ENCODE data around the gene RPS16. TPM values are rescaled to one million over a fixed set of nuclear protein-coding genes. Genes with fewer than 3 reads are reported as not detected.

RPS16 gene
- total and polyA plus RNA-seq, 7 donors: 1,186 to 3,255 (median 1,958) TPM

- H3K4me1 ChIP-seq: peaks cover 5% of the 10 kb centered on the region
- peaks cover 9 to 92% of the 10 kb centered on the region in 2 donors for H3K36me3 ChIP-seq (ENCODE audit: insufficient read depth in 1 of 2, low read depth in 1 of 2)
- H3K4me3 ChIP-seq: no peak overlapping the region
- TF ChIP-seq CTCF (IDR thresholded peaks at IDR 0.05): no peak
- no peaks in the 10 kb centered on the region for H3K27me3 ChIP-seq (ENCODE audit: insufficient read depth in 3 of 3, low read length in 2 of 3)
- 68 to 82% (median 72%) methylated on average over 20 of the region's 20 CpGs for WGBS, 3 donors
- ATAC-seq: no peak
- no peak overlapping the region for H3K27ac ChIP-seq
- H3K9me3 ChIP-seq: no peaks in the 10 kb centered on the region
- intact Hi-C loops (cut with DNase I): no loop called here
- no peak for DNase-seq
Measured at GRCh38 chr19:39385629-39386411, 49.9 kb downstream of the RPS16 start.

GRCh38 chr19:39384839-39385568 lies 50.7 kb downstream of the RPS16 start:
- WGBS, 3 donors: 65% methylated on average over 9 of the region's 9 CpGs
- intact Hi-C loops (cut with DNase I): loop anchor here in 1 of 2 donors (5.0 kb wide), 1 partner anchor 32 kb away; no protein-coding TSS in a partner anchor
- Histone ChIP-seq H3K9me3 (no peaks in the 10 kb centered on the region), H3K27ac (no peak overlapping the region), H3K4me1 (peaks cover 2% of the 10 kb centered on the region), H3K27me3 (ENCODE audit: insufficient read depth in 3 of 3, low read length in 2 of 3) (no peaks in the 10 kb centered on the region), H3K4me3 (no peak overlapping the region), H3K36me3 (ENCODE audit: insufficient read depth in 1 of 2, low read depth in 1 of 2) (peaks cover 14 to 100% of the 10 kb centered on the region in 2 donors)
- DNase-seq (no peak), ATAC-seq (peak in 2 of 4 donors; percentile 11 to 27)
- TF ChIP-seq CTCF (IDR thresholded peaks at IDR 0.05): no peak

Other genes starting within 250 kb of the RPS16 start
- under 1 TPM in 1 of 4 donors, not detected in 3; 0.13 TPM for gene NCCRP1, start 239.0 kb downstream of the RPS16 start, total RNA-seq
- under 1 TPM in 1 of 3 donors, not detected in 2; 0.13 TPM for gene NCCRP1, start 239.0 kb downstream of the RPS16 start, polyA plus RNA-seq
- gene SYCN, start 231.7 kb downstream of the RPS16 start, total RNA-seq: 1 to 10 TPM in 1 of 4 donors, not detected in 3; 1.3 TPM
- gene SYCN, start 231.7 kb downstream of the RPS16 start, polyA plus RNA-seq: not detected
- gene IFNL3, start 190.9 kb downstream of the RPS16 start, total RNA-seq: not detected
- gene IFNL3, start 190.9 kb downstream of the RPS16 start, polyA plus RNA-seq: not detected
- gene IFNL4, start 187.1 kb downstream of the RPS16 start, total RNA-seq: not detected
- not detected for gene IFNL4, start 187.1 kb downstream of the RPS16 start, polyA plus RNA-seq
- gene IFNL2, start 167.6 kb downstream of the RPS16 start, total RNA-seq: not detected
- gene IFNL2, start 167.6 kb downstream of the RPS16 start, polyA plus RNA-seq: not detected
- gene IFNL1, start 139.5 kb downstream of the RPS16 start, total RNA-seq: not detected
- gene IFNL1, start 139.5 kb downstream of the RPS16 start, polyA plus RNA-seq: not detected
- under 1 TPM in 3 of 4 donors, not detected in 1; 0.07 to 0.24 (median 0.08) TPM for gene LRFN1, start 115.1 kb downstream of the RPS16 start, total RNA-seq
- gene LRFN1, start 115.1 kb downstream of the RPS16 start, polyA plus RNA-seq: under 1 TPM; 0.04 to 0.08 (median 0.08) TPM
- 10 to 100 TPM in 2 of 4 donors, 1 to 10 TPM in 2; 7.6 to 13.0 (median 10.9) TPM for gene GMFG, start 99.9 kb downstream of the RPS16 start, total RNA-seq
- 10 to 100 TPM in 2 of 3 donors, 1 to 10 TPM in 1; 6.3 to 15.9 (median 10.5) TPM for gene GMFG, start 99.9 kb downstream of the RPS16 start, polyA plus RNA-seq
- 10 to 100 TPM; 34.7 to 66.4 (median 51.7) TPM for gene SAMD4B, start 93.5 kb downstream of the RPS16 start, total RNA-seq
- 10 to 100 TPM; 42.0 to 97.5 (median 58.4) TPM for gene SAMD4B, start 93.5 kb downstream of the RPS16 start, polyA plus RNA-seq
- gene PAF1, start 44.8 kb downstream of the RPS16 start, total RNA-seq: 10 to 100 TPM; 33.7 to 38.0 (median 34.6) TPM
- gene PAF1, start 44.8 kb downstream of the RPS16 start, polyA plus RNA-seq: 10 to 100 TPM; 34.1 to 58.0 (median 37.6) TPM
- gene MED29, start 44.6 kb downstream of the RPS16 start, total RNA-seq: 10 to 100 TPM; 25.0 to 33.6 (median 30.2) TPM
- gene MED29, start 44.6 kb downstream of the RPS16 start, polyA plus RNA-seq: 10 to 100 TPM; 25.0 to 51.7 (median 26.9) TPM
- 100 to 1,000 TPM in 3 of 4 donors, 10 to 100 TPM in 1; 32.1 to 391 (median 184) TPM for gene ZFP36, start 29.1 kb downstream of the RPS16 start, total RNA-seq
- gene ZFP36, start 29.1 kb downstream of the RPS16 start, polyA plus RNA-seq: 100 to 1,000 TPM in 1 of 3 donors, 10 to 100 TPM in 2; 80.8 to 178 (median 83.3) TPM
- 1 to 10 TPM; 6.8 to 8.0 (median 7.4) TPM for gene PLEKHG2, start 23.3 kb downstream of the RPS16 start, total RNA-seq
- 1 to 10 TPM; 2.4 to 3.0 (median 2.7) TPM for gene PLEKHG2, start 23.3 kb downstream of the RPS16 start, polyA plus RNA-seq
- gene SUPT5H, start 9.6 kb upstream of the RPS16 start, total RNA-seq: 10 to 100 TPM; 60.7 to 88.6 (median 80.2) TPM
- gene SUPT5H, start 9.6 kb upstream of the RPS16 start, polyA plus RNA-seq: 10 to 100 TPM; 63.1 to 97.1 (median 88.0) TPM
- gene TIMM50, start 44.9 kb upstream of the RPS16 start, total RNA-seq: 100 to 1,000 TPM in 1 of 4 donors, 10 to 100 TPM in 3; 70.5 to 105 (median 75.7) TPM
- 100 to 1,000 TPM in 1 of 3 donors, 10 to 100 TPM in 2; 86.1 to 189 (median 95.0) TPM for gene TIMM50, start 44.9 kb upstream of the RPS16 start, polyA plus RNA-seq
- gene DLL3, start 63.0 kb upstream of the RPS16 start, total RNA-seq: under 1 TPM in 1 of 4 donors, not detected in 3; 0.14 TPM
- gene DLL3, start 63.0 kb upstream of the RPS16 start, polyA plus RNA-seq: under 1 TPM in 1 of 3 donors, not detected in 2; 0.03 TPM
- not detected for gene SELENOV, start 79.2 kb upstream of the RPS16 start, total RNA-seq
- not detected for gene SELENOV, start 79.2 kb upstream of the RPS16 start, polyA plus RNA-seq
- 1 to 10 TPM in 3 of 4 donors, under 1 TPM in 1; 0.71 to 1.9 (median 1.7) TPM for gene EID2B, start 96.9 kb upstream of the RPS16 start, total RNA-seq
- 1 to 10 TPM in 2 of 3 donors, under 1 TPM in 1; 0.83 to 9.0 (median 1.9) TPM for gene EID2B, start 96.9 kb upstream of the RPS16 start, polyA plus RNA-seq
- gene EID2, start 104.2 kb upstream of the RPS16 start, total RNA-seq: 10 to 100 TPM in 3 of 4 donors, 1 to 10 TPM in 1; 7.6 to 13.2 (median 10.8) TPM
- 10 to 100 TPM in 1 of 3 donors, 1 to 10 TPM in 2; 7.7 to 15.7 (median 9.3) TPM for gene EID2, start 104.2 kb upstream of the RPS16 start, polyA plus RNA-seq
- not detected for gene LGALS13, start 166.6 kb upstream of the RPS16 start, total RNA-seq
- not detected for gene LGALS13, start 166.6 kb upstream of the RPS16 start, polyA plus RNA-seq
- not detected for gene LGALS16, start 220.0 kb upstream of the RPS16 start, total RNA-seq
- not detected for gene LGALS16, start 220.0 kb upstream of the RPS16 start, polyA plus RNA-seq